Nephron (organoid): ENCODE measurements around the gene FXYD7.

Source experiments
- H3K27ac Mint-ChIP-seq, 3 experiments: 2 replicates each; pipeline ENCODE4 v1.8.0; 2020; ENCODE audit warnings: mixed read lengths in 3 of 3, mild to moderate bottlenecking in 2 of 3, moderate library complexity in 1 of 3
- H3K27me3 Mint-ChIP-seq: 2 replicates; pipeline ENCODE4 v1.8.0; 2021; ENCODE audit warnings: low read depth, mild to moderate bottlenecking, moderate library complexity, mixed read lengths
- H3K36me3 Mint-ChIP-seq: 2 replicates; pipeline ENCODE4 v1.8.0; 2020; ENCODE audit warnings: low read depth, mixed read lengths
- H3K4me1 Mint-ChIP-seq: 2 replicates; pipeline ENCODE4 v1.8.0; 2020; ENCODE audit warnings: mixed read lengths
- H3K4me3 Mint-ChIP-seq, 3 experiments: 2 replicates each; pipeline ENCODE4 v1.8.0; 2020; ENCODE audit warnings: mild to moderate bottlenecking in 3 of 3, mixed read lengths in 3 of 3, moderate library complexity in 2 of 3
- H3K9me3 Mint-ChIP-seq: 2 replicates; pipeline ENCODE4 v1.8.0; 2020; ENCODE audit warnings: mixed read lengths
- TF ChIP-seq, protein P1 (sequence below), 3 experiments: fragments of 200-600 bp; sonication (generic); IDR thresholded peaks; one replicate each; pipeline ENCODE4 v1.5.0; 2021; ENCODE audit warnings: antibody characterized with exemption in 3 of 3; ENCODE audit not compliant: unreplicated experiment in 3 of 3

FXYD7 gene

DNA sequence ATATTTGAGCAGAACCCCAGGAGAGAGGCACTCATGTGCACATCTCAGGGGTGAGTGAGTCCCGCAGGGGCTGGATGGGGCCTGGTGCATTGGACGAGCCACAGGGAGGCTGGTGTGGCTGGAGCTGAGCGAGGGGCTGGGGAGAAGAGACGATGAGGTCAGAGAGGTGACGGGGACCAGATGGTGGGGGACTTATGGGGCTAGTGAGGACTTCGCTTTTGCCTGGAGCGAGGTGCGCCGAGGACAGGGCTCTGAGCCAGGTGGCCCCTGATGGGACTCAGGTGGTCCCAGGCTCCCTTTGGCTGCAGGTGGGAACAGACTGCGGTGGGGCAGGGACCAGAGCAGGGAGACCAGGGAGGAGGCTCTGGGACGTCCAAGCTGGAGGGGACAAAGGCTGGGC, 34.3 kb upstream of the FXYD7 start:
- TF ChIP-seq, protein P1, sequence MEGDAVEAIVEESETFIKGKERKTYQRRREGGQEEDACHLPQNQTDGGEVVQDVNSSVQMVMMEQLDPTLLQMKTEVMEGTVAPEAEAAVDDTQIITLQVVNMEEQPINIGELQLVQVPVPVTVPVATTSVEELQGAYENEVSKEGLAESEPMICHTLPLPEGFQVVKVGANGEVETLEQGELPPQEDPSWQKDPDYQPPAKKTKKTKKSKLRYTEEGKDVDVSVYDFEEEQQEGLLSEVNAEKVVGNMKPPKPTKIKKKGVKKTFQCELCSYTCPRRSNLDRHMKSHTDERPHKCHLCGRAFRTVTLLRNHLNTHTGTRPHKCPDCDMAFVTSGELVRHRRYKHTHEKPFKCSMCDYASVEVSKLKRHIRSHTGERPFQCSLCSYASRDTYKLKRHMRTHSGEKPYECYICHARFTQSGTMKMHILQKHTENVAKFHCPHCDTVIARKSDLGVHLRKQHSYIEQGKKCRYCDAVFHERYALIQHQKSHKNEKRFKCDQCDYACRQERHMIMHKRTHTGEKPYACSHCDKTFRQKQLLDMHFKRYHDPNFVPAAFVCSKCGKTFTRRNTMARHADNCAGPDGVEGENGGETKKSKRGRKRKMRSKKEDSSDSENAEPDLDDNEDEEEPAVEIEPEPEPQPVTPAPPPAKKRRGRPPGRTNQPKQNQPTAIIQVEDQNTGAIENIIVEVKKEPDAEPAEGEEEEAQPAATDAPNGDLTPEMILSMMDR (IDR thresholded peaks at IDR 0.05; ENCODE audit: unreplicated experiment in 3 of 3), result no peak
- no peaks in the 10 kb centered on the region for H3K36me3 Mint-ChIP-seq

DNA sequence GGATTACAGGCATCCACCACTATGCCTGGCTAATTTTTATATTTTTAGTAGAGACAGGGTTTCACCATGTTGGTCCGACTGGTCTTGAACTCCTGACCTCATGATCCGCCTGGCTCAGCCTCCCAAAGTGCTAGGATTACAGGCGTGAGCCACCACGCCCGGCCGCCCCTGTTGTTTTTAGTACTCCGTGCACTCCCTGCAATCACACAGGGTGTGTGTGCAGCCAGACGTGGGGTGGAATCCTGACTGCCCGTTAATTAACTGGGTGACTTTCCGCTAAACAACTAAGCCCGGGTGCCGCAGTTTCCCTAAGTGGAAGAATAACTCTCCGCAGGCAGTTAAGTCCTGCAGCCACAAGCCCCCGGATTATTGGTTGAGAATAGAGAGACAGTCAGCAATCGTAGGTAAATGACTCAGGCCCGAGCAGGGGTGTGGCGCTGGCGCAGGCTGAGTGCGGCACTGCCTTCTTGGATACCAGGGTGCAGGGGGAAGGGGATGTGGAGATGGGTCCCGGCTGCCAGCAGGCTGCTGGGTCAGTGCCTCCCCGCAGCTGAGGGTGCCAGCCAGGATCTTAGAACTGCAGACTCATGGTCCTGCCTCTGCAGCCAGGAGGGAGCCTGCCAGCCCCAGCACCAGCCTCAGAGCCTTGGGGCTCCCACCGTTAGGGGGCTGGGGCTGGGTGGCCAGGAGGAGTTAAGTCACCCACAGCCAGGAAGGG, 33.5 kb upstream of the FXYD7 start:
- peaks cover 8% of the 10 kb centered on the region for H3K27me3 Mint-ChIP-seq
- peaks cover 3% of the 10 kb centered on the region for H3K4me1 Mint-ChIP-seq

More for the DNA sequence above, 34.3 kb upstream of the FXYD7 start:
- no peaks in the 10 kb centered on the region for H3K4me1 Mint-ChIP-seq
- peaks cover 6% of the 10 kb centered on the region for H3K27me3 Mint-ChIP-seq
- no peak overlapping the region for H3K4me3 Mint-ChIP-seq
- H3K27ac Mint-ChIP-seq, result no peak overlapping the region
- H3K9me3 Mint-ChIP-seq, result no peaks in the 10 kb centered on the region

DNA sequence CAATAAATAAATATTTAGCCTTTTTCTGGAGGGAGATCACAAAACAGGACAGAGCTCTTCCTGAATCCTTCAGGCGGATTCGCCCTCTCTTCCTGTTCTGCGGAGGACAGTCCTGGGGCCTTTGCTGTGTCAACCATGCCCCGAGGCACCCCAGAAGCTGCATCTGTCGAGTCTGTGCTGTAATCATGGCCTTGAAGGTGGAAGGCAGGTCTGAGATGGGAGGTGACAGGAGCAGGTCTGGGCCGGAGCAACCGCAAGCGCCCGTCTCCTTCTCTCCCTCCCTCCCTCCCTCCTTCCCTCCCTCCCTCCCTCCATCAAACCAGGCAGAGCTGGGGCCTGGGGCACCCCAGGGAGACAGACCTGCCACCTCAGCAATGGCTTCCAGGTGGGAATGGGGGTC, 32.1 kb upstream of the FXYD7 start:
- H3K27me3 Mint-ChIP-seq, result peaks cover 18% of the 10 kb centered on the region
- peaks cover 13% of the 10 kb centered on the region for H3K4me1 Mint-ChIP-seq
- TF ChIP-seq, protein P1 (IDR thresholded peaks at IDR 0.05; ENCODE audit: unreplicated experiment in 3 of 3), result no peak
- no peaks in the 10 kb centered on the region for H3K36me3 Mint-ChIP-seq
- no peak overlapping the region for H3K4me3 Mint-ChIP-seq
- H3K27ac Mint-ChIP-seq, result no peak overlapping the region
- no peaks in the 10 kb centered on the region for H3K9me3 Mint-ChIP-seq

More for the DNA sequence above, 33.5 kb upstream of the FXYD7 start:
- Mint-ChIP-seq H3K27ac (no peak overlapping the region), H3K9me3 (no peaks in the 10 kb centered on the region), H3K4me3 (no peak overlapping the region), H3K36me3 (no peaks in the 10 kb centered on the region)
- TF ChIP-seq, protein P1 (IDR thresholded peaks at IDR 0.05; ENCODE audit: unreplicated experiment in 3 of 3), result no peak

DNA sequence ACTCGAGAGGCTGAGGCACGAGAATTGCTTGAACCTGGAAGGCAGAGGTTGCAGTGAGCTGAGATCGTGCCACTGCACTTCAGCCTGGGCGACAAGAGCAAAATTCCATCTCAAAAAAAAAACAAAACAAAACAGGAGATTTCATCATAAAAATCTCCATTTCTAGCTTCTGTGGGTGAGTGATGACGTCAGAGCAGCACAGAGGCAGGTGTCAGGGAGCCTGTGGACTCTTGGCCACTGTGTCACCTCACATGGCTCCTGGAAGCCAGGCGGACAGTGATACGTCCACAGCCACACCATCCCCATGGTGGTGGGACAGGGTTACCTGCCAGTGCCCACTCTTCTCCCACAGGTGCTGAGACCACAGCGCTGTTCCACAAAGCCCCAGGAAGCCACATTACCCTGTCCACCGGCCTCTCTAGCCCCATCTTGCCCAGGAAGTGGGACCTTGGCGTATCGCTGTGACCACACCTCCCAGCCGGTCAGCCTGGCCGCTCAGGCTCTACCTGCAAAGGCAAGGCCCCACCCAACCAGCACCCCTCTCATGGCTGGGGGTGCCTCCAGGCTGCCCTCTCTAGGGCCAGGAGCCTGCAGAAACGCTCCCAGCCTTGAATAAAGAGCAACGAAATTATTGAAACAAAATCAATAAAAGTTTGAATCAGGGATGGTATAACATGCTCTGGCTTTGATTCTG, 29.9 kb upstream of the FXYD7 start:
- TF ChIP-seq, protein P1 (IDR thresholded peaks at IDR 0.05; ENCODE audit: unreplicated experiment in 3 of 3), result no peak
- Mint-ChIP-seq H3K27ac (no peak overlapping the region), H3K9me3 (no peaks in the 10 kb centered on the region), H3K4me1 (peaks cover 13% of the 10 kb centered on the region), H3K36me3 (no peaks in the 10 kb centered on the region), H3K4me3 (no peak overlapping the region), H3K27me3 (peaks cover 12% of the 10 kb centered on the region)

DNA sequence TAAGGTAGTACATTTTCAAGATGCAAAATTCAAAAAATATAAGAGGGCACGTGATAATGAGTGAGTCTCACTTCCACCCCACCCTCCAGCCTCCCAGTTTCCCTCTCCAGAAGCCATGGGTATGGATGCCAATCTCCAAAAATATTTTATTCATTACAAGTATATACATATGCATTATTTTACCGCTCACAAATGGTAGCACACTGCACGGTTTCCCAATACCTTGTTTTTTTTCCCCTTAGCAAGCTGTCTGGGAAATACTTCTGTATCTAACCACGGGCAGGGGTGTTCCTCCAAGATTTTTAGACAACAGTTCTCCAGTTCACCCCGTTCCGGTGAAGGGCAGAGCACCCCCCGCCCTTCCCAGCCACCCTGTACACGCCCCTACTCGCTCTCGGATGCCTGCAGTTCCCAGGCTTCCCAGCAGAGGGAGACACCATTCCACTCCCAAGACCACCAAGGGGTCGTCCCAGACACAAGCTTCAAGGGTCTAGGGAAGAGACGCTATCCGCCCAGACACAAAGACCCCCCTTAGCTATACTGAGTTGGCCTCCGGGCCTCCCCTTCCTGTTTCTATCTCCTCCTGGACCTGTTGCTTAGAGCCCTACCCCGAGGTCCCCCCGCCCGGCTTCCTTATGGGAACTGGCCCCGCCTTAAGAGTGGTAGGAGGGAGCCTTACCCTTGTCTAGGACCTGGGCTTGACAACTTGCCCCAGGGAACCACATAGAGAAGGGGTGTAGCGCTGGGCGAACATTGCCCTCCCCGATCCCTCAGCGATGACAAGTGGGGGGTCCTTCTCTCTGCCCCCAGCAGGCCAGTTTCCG, 28.5 kb upstream of the FXYD7 start:
- Mint-ChIP-seq H3K27me3 (peaks cover 12% of the 10 kb centered on the region), H3K36me3 (no peaks in the 10 kb centered on the region), H3K4me1 (peaks cover 13% of the 10 kb centered on the region), H3K4me3 (peak overlapping the region; percentile 63 to 67 (median 65)), H3K27ac (peak overlapping the region in 2 of 3 experiments; percentile 42 to 85), H3K9me3 (no peaks in the 10 kb centered on the region)
- TF ChIP-seq, protein P1 (IDR thresholded peaks at IDR 0.05; ENCODE audit: unreplicated experiment in 3 of 3), result peak; percentile 96 to 98 (median 97)
